Breast epithelium (tissue), 3 donors: Measurements from ENCODE around the gene STRIP1.

Source experiments
- POLR2A ChIP-seq: fragments of 450-650 bp; IDR thresholded peaks from one replicate; pipeline ENCODE4 v1.6.1; 2016; ENCODE audit warnings: antibody characterized with exemption, mild to moderate bottlenecking, moderate library complexity
- TF ChIP-seq, protein P1 (sequence below), 3 donors: fragments of 450-650 bp; IDR thresholded peaks; one replicate each; pipeline ENCODE4 v1.5.1; 2016 to 2017; ENCODE audit warnings: antibody characterized with exemption in 3 of 3, mild to moderate bottlenecking in 3 of 3, moderate library complexity in 3 of 3

DNA sequence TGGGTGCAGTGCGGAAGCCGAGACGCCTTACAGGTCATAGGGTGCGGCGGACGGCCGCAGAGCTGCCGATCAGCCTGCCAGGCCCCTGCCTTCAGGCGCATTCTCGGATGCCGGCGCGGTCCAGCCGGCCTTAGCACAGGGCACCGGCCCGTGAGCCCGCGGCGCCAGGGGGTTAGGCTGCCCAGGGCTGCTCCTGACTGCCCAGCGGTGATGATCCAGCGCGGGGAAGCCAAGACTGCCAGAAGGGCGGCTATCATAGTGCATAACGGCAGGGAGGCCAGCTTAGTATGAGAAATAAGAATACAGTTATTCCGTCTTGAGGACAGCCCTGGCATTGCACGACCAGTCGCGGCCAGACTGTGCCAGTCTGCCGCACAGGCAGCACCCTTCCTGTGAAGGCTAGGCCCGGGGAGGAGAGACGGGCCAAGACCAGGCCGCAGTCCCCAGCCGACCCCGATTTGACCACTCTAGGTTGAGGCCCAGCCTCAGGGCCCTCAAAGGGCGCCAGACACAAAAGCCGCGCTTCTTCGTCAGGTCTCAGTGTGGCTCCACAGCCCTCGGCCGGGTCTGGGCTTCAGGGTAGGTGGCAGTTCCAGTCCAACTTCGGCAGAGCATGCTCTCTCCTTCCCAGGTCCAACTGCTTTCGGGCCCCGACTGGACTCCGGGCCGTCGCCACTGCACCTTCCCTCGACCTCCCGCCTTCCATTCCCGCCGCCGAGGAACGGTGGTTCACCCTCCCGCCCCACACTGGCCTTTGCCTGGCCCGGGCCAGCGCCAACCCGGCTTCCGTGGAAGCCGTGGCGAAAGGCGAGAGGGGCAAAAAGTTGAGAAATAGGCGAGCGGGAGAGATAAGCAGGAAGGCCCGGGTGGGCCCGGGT, 35.2 kb downstream of the STRIP1 start:
- TF ChIP-seq, protein P1, sequence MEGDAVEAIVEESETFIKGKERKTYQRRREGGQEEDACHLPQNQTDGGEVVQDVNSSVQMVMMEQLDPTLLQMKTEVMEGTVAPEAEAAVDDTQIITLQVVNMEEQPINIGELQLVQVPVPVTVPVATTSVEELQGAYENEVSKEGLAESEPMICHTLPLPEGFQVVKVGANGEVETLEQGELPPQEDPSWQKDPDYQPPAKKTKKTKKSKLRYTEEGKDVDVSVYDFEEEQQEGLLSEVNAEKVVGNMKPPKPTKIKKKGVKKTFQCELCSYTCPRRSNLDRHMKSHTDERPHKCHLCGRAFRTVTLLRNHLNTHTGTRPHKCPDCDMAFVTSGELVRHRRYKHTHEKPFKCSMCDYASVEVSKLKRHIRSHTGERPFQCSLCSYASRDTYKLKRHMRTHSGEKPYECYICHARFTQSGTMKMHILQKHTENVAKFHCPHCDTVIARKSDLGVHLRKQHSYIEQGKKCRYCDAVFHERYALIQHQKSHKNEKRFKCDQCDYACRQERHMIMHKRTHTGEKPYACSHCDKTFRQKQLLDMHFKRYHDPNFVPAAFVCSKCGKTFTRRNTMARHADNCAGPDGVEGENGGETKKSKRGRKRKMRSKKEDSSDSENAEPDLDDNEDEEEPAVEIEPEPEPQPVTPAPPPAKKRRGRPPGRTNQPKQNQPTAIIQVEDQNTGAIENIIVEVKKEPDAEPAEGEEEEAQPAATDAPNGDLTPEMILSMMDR (IDR thresholded peaks at IDR 0.05) = no peak
- TF ChIP-seq POLR2A = no peak
